ENCODE data around the gene GZMB. TPM values are rescaled to one million over a fixed set of nuclear protein-coding genes. Genes with fewer than 3 reads are reported as not detected.

Gene GZMB
- total and polyA plus RNA-seq, 2 of the 8 experiments (the other 6 are each of a cell fraction or from before 2014, with no cell fraction given), result not detected

GRCh38 chr14:24662753-24663152 lies 28.8 kb upstream of the GZMB start:
- Histone ChIP-seq H2BK20ac (ENCODE audit: low read length) (no peak overlapping the region), H2BK120ac (replicated peaks; ENCODE audit: low read depth, low read length) (no peak overlapping the region), H2AFZ (ENCODE audit: low read length) (no peak overlapping the region), H3K4me1 (replicated peaks in 1 of 4; ENCODE audit: control insufficient read depth in 3 of 4, insufficient read depth in 4 of 4, low read length in 3 of 4) (no peaks in the 10 kb centered on the region), H3K18ac (ENCODE audit: extremely low read depth, low read length) (no peak overlapping the region), H3K79me2 (ENCODE audit: control insufficient read depth in 1 of 2, insufficient read depth in 2 of 2, low read length in 2 of 2) (no peaks in the 10 kb centered on the region), H3K27ac (ENCODE audit: low read depth, low read length) (no peak overlapping the region), H3K79me1 (ENCODE audit: low read depth, low read length) (no peaks in the 10 kb centered on the region), H3K4me2 (ENCODE audit: insufficient read depth in 1 of 2, low read depth in 2 of 2, low read length in 2 of 2) (no peak overlapping the region), H4K5ac (ENCODE audit: insufficient read length, low read depth, low read length) (no peak overlapping the region), H4K20me1 (replicated peaks in 1 of 2; ENCODE audit: control insufficient read depth in 1 of 2, insufficient read depth in 2 of 2, low read length in 2 of 2) (no peaks in the 10 kb centered on the region), H3K4ac (replicated peaks; ENCODE audit: insufficient read length, low read depth, low read length) (no peak overlapping the region), H2AK5ac (ENCODE audit: low read depth, low read length) (no peak overlapping the region), H3K23me2 (ENCODE audit: low read depth, low read length) (no peaks in the 10 kb centered on the region), H3K14ac (ENCODE audit: insufficient read length) (no peak overlapping the region), H2BK15ac (ENCODE audit: low read length) (no peak overlapping the region), H2BK5ac (ENCODE audit: low read depth, low read length) (no peak overlapping the region), H2BK12ac (ENCODE audit: low read depth, low read length) (no peak overlapping the region), H3K56ac (replicated peaks; ENCODE audit: insufficient read length, low read depth, low read length) (no peak overlapping the region), H3K9me3 (ENCODE audit: insufficient read depth in 2 of 2, low read depth in 1 of 2, low read length in 1 of 2) (no peaks in the 10 kb centered on the region; a peak in 1 of 4 replicates), H3K9ac (replicated peaks in 1 of 4; ENCODE audit: extremely low read depth in 1 of 4, low read depth in 3 of 4, low read length in 3 of 4) (no peak overlapping the region), H3K36me3 (ENCODE audit: control insufficient read depth in 2 of 4, insufficient read depth in 4 of 4, low read length in 3 of 4) (no peaks in the 10 kb centered on the region), H3K23ac (ENCODE audit: insufficient read length) (no peak overlapping the region), H3K4me3 (ENCODE audit: extremely low read depth in 1 of 4, insufficient read depth in 2 of 4, low read depth in 3 of 4, low read length in 4 of 4) (no peak overlapping the region), H3K27me3 (replicated peaks in 1 of 4; ENCODE audit: control insufficient read depth in 3 of 4, extremely low read depth in 1 of 4, insufficient read depth in 3 of 4, low read length in 3 of 4) (no peaks in the 10 kb centered on the region), H4K91ac (replicated peaks; ENCODE audit: insufficient read length, low read length) (no peak overlapping the region), H4K8ac (ENCODE audit: extremely low read depth, insufficient read depth, low read length) (peak overlapping the region; percentile 71; the same call in 1 of the 2 replicates)
- 71% methylated on average over 5 of the region's 5 CpGs; no CpG with 5 or more reads in 1 of the 2 experiments for WGBS, 2 experiments (ENCODE audit: extremely low coverage in 1 of 2, insufficient coverage in 1 of 2, insufficient read length in 1 of 2, insufficient replicate concordance in 2 of 2, low coverage in 1 of 2, low lambda C conversion rate in 2 of 2, missing lambda C conversion rate in 1 of 2)
- FAIRE-seq (no peak), DNase-seq (ENCODE audit: low read depth in 1 of 2, low spot score in 2 of 2) (no peak)
- POLR2A ChIA-PET (ENCODE audit: partially characterized antibody), result no interaction called here
- CTCF ChIA-PET (ENCODE audit: partially characterized antibody), result no interaction called here
- TF ChIP-seq NANOG (IDR thresholded peaks at IDR 0.05; ENCODE audit: insufficient read depth, low read depth, low read length, poor library complexity, severe bottlenecking) (no peak), CBX5 (IDR thresholded peaks at IDR 0.05; ENCODE audit: low read depth, low read length) (no peak), USF2 (IDR thresholded peaks at IDR 0.05; ENCODE audit: low read length) (no peak)

Data from H1 (cell line).